Fibroblast of lung (primary cell): ENCODE data around the gene SLC13A2. TPM values are rescaled to one million over a fixed set of nuclear protein-coding genes. Genes with fewer than 3 reads are reported as not detected.

ENCODE experiments used
- DNase-seq, 2 donors: peaks; one replicate each; pipeline versions ENCODE4 v3.0.0 to v3.0.0-alpha.2; 2010; ENCODE audit warnings: low read depth in 2 of 2
- H2AFZ ChIP-seq: 2 replicates; pipeline ENCODE4 v1.5.1; 2012; ENCODE audit warnings: low read length, control low read depth, inconsistent platforms
- H3K27ac ChIP-seq: 2 replicates; pipeline ENCODE4 v1.5.1; 2011; ENCODE audit warnings: low read length, control low read depth; ENCODE audit not compliant: insufficient read depth
- H3K27me3 ChIP-seq: 2 replicates; pipeline ENCODE4 v1.5.1; 2011; ENCODE audit warnings: mild to moderate bottlenecking, low read length; ENCODE audit not compliant: control insufficient read depth, insufficient read depth
- H3K36me3 ChIP-seq: 2 replicates; pipeline ENCODE4 v1.5.1; 2011; ENCODE audit warnings: low read length; ENCODE audit not compliant: control insufficient read depth, insufficient read depth
- H3K4me1 ChIP-seq: 2 replicates; pipeline ENCODE4 v1.5.1; 2011; ENCODE audit warnings: low read length; ENCODE audit not compliant: control insufficient read depth, insufficient read depth; ENCODE audit errors: extremely low read depth
- H3K4me2 ChIP-seq: 2 replicates; pipeline ENCODE4 v1.5.1; 2011; ENCODE audit warnings: low read length, control low read depth; ENCODE audit not compliant: insufficient read depth; ENCODE audit errors: extremely low read depth
- H3K4me3 ChIP-seq, 4 experiments: fragments of 200-600 bp in 1 of 4; sonication (generic) in 1 of 4; replicated peaks in 1 of 4; 2 replicates each; pipeline ENCODE4 v1.5.1; 2011 to 2016; ENCODE audit warnings: low read length in 4 of 4, low read depth in 3 of 4, mild to moderate bottlenecking in 3 of 4, control low read depth in 2 of 4, inconsistent platforms in 1 of 4, mixed read lengths in 1 of 4; ENCODE audit not compliant: insufficient read depth in 1 of 4; ENCODE audit errors: control extremely low read depth in 1 of 4
- H3K79me2 ChIP-seq: 2 replicates; pipeline ENCODE4 v1.5.1; 2012; ENCODE audit warnings: mild to moderate bottlenecking, low read length, inconsistent platforms; ENCODE audit not compliant: control insufficient read depth, insufficient read depth
- H3K9ac ChIP-seq: 2 replicates; pipeline ENCODE4 v1.5.1; 2011; ENCODE audit warnings: mild to moderate bottlenecking, low read length, control low read depth; ENCODE audit not compliant: insufficient read depth
- H3K9me3 ChIP-seq: 2 replicates; pipeline ENCODE4 v1.5.1; 2012; ENCODE audit warnings: low read depth, low read length; ENCODE audit not compliant: control insufficient read depth, insufficient read depth
- H4K20me1 ChIP-seq: 2 replicates; pipeline ENCODE4 v1.5.1; 2011; ENCODE audit warnings: low read length; ENCODE audit not compliant: control insufficient read depth, insufficient read depth; ENCODE audit errors: extremely low read depth
- EZH2 ChIP-seq: IDR thresholded peaks from 2 replicates; pipeline ENCODE4 v1.5.1; 2012; ENCODE audit warnings: low read length, control low read depth, mild to moderate bottlenecking; ENCODE audit errors: missing control alignments
- polyA plus RNA-seq, 2 donors: library from polyadenylated mRNA; depleted of rRNA in 1 of 2; stranded (reverse) in 1 of 2; unstranded in 1 of 2; fragments of >200 nt; gene quantifications; 2 replicates each; pipeline ENCODE4 v1.2.1, GENCODE V29; 2011 to 2012; ENCODE audit warnings: missing spikeins in 1 of 2
- total RNA-seq: library from RNA; depleted of rRNA; stranded (reverse); fragments of >200 nt; gene quantifications from 2 replicates; pipeline ENCODE4 v1.2.1, GENCODE V29; 2014
- TF ChIP-seq, protein P1 (sequence below), 2 donors: IDR thresholded peaks in 1 of 2; conservative IDR thresholded peaks in 1 of 2; 1 replicate in 1 of 2; 2 replicates in 1 of 2; pipeline ENCODE4 v1.5.1; 2011 to 2012; ENCODE audit warnings: low read length in 2 of 2, control low read depth in 1 of 2, inconsistent platforms in 1 of 2, low read depth in 1 of 2, mild to moderate bottlenecking in 1 of 2

The SLC13A2 gene
- total and polyA plus RNA-seq, 2 donors (not counting 1 experiment from before 2014, with no cell fraction given), result not detected

DNA sequence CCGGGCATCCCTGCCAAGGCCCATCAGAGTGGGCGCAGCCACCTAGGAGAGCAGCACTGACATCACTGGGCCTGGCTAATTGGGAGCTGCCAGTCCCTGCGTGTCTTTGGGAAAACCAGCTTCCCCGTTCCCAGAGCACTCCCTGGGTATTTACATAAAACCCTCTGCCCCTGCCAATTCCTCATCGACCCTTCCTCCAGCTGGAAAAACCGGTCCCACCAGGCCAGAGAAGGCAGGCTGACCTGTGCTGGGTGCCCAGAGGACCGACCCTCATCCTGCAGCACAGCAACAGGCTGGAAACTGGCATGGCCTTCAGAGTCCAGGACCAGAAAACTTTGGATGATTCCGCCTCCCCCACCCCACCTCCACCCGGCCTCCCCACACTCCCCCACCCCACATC is 24.5 kb downstream of the SLC13A2 start:
- TF ChIP-seq, protein P1, sequence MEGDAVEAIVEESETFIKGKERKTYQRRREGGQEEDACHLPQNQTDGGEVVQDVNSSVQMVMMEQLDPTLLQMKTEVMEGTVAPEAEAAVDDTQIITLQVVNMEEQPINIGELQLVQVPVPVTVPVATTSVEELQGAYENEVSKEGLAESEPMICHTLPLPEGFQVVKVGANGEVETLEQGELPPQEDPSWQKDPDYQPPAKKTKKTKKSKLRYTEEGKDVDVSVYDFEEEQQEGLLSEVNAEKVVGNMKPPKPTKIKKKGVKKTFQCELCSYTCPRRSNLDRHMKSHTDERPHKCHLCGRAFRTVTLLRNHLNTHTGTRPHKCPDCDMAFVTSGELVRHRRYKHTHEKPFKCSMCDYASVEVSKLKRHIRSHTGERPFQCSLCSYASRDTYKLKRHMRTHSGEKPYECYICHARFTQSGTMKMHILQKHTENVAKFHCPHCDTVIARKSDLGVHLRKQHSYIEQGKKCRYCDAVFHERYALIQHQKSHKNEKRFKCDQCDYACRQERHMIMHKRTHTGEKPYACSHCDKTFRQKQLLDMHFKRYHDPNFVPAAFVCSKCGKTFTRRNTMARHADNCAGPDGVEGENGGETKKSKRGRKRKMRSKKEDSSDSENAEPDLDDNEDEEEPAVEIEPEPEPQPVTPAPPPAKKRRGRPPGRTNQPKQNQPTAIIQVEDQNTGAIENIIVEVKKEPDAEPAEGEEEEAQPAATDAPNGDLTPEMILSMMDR (conservative IDR thresholded peaks at IDR 0.05 in 1 of 2, IDR thresholded peaks at IDR 0.05 in 1 of 2; ENCODE audit: low read depth in 1 of 2, low read length in 2 of 2), result no peak
- no peak for TF ChIP-seq EZH2
- no peak overlapping the region for H2AFZ ChIP-seq
- DNase-seq, result no peak
- no peak overlapping the region for H3K4me3 ChIP-seq
- H3K79me2 ChIP-seq, result no peaks in the 10 kb centered on the region
- no peak overlapping the region for H3K27ac ChIP-seq
- peaks cover 2% of the 10 kb centered on the region for H3K27me3 ChIP-seq
- no peak overlapping the region for H3K4me2 ChIP-seq
- H3K4me1 ChIP-seq, result no peaks in the 10 kb centered on the region
- H3K9ac ChIP-seq, result no peak overlapping the region
- H3K36me3 ChIP-seq, result no peaks in the 10 kb centered on the region
- H4K20me1 ChIP-seq, result no peaks in the 10 kb centered on the region
- H3K9me3 ChIP-seq, result no peaks in the 10 kb centered on the region

DNA sequence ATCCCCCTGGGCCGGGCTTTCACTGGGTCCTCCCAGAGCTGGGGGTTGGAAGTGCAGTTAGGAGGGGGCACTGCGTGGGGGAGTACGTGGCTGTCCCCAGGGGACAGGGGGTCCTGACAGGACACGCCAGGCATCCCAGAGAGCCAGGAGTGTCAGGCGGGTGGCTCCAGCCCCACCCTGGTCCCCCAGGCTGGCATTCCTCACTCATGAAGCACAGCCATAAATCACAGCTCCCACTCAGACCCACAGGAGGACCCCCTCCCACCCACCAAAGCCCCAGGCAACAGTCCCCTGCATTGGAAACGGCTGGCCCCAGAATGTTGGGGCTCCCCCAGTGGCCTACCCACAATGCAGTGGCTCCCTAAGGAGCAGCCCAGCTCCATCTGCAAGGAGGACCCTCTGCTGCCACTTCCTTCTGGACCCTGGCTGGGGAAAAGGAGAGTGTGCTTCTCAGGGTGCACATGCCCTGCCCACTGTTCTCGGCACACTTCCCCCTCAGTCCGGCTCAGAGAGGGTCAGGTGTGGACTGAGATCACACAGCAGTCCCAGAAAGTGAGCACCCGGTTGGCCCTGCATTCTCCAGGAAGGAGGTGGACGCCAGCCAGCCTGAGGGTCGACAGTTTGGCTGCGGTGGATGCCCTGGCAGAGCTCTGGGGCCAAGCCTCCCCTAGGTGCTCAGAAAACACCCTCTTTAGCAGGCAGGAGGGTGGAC is 25.4 kb downstream of the SLC13A2 start:
- no peak overlapping the region for H3K9ac ChIP-seq
- H4K20me1 ChIP-seq, result no peaks in the 10 kb centered on the region
- no peak for TF ChIP-seq EZH2
- TF ChIP-seq, protein P1 (conservative IDR thresholded peaks at IDR 0.05 in 1 of 2, IDR thresholded peaks at IDR 0.05 in 1 of 2; ENCODE audit: low read depth in 1 of 2, low read length in 2 of 2), result no peak
- H3K4me1 ChIP-seq, result no peaks in the 10 kb centered on the region
- H3K4me2 ChIP-seq, result no peak overlapping the region
- no peaks in the 10 kb centered on the region for H3K79me2 ChIP-seq
- H2AFZ ChIP-seq, result no peak overlapping the region
- no peak overlapping the region for H3K27ac ChIP-seq
- peaks cover 2% of the 10 kb centered on the region for H3K27me3 ChIP-seq
- no peak overlapping the region for H3K4me3 ChIP-seq
- H3K36me3 ChIP-seq, result no peaks in the 10 kb centered on the region
- no peak for DNase-seq
- H3K9me3 ChIP-seq, result no peaks in the 10 kb centered on the region

DNA sequence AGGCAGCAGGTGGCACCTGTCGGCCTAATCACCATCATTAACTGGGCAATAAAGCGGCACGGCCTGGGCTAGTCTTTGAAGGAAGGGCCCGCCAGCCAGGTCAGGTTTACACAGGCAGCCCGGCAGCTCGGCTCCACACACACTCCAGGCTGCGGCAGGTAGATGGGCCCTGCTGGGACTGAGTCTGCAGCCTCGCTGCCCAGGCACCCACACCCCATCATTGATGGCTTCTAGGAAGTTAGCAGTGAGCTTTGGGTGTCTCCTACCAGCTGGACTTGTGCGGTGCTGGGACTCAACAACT is 25.9 kb downstream of the SLC13A2 start:
- DNase-seq, result no peak

More for the DNA sequence above, 25.9 kb downstream of the SLC13A2 start:
- Histone ChIP-seq H3K27me3 (peaks cover 2% of the 10 kb centered on the region), H3K9ac (no peak overlapping the region), H3K4me1 (no peaks in the 10 kb centered on the region), H4K20me1 (no peaks in the 10 kb centered on the region), H3K4me3 (no peak overlapping the region), H3K9me3 (no peaks in the 10 kb centered on the region), H3K27ac (no peak overlapping the region), H3K79me2 (no peaks in the 10 kb centered on the region), H2AFZ (no peak overlapping the region), H3K36me3 (no peaks in the 10 kb centered on the region), H3K4me2 (no peak overlapping the region)
- TF ChIP-seq, protein P1 (conservative IDR thresholded peaks at IDR 0.05 in 1 of 2, IDR thresholded peaks at IDR 0.05 in 1 of 2; ENCODE audit: low read depth in 1 of 2, low read length in 2 of 2), result no peak
- TF ChIP-seq EZH2, result no peak
